ENCODE measurements around the gene IFT122.

GRCh38 chr3:129441782-129442181, 1.8 kb downstream of the IFT122 start:
- TF ChIP-seq CTCF (IDR thresholded peaks at IDR 0.05; ENCODE audit: low read length), result no peak
- no peak for TF ChIP-seq EZH2 (IDR thresholded peaks at IDR 0.05; ENCODE audit: borderline replicate concordance, low read length)
